ENCODE measurements around the gene AGBL3. TPM values are rescaled to one million over a fixed set of nuclear protein-coding genes. Genes with fewer than 3 reads are reported as not detected.

AGBL3 gene
- total RNA-seq, 1 donor from 2014 or later: 3.9 TPM

Other genes starting within 250 kb of the AGBL3 start
- 389 TPM for gene CALD1, start 206.9 kb upstream of the AGBL3 start, total RNA-seq
- gene TMEM140, start 161.6 kb downstream of the AGBL3 start, total RNA-seq: 11.6 TPM
- 58.3 TPM for gene CYREN, start 184.2 kb downstream of the AGBL3 start, total RNA-seq
- 27.9 TPM for gene WDR91, start 225.0 kb downstream of the AGBL3 start, total RNA-seq
- not detected for gene STRA8, start 247.3 kb downstream of the AGBL3 start, total RNA-seq

Data from ureter (tissue), 1 donor.